ENCODE measurements around the gene KRT16.

- no peak for TF ChIP-seq CTCF (IDR thresholded peaks at IDR 0.05; ENCODE audit: low read depth, low read length, poor library complexity, severe bottlenecking)
- TF ChIP-seq EZH2phosphoT487 (IDR thresholded peaks at IDR 0.05; ENCODE audit: borderline replicate concordance, low read length): no peak
Measured at GRCh38 chr17:41585301-41586056, 27.1 kb downstream of the KRT16 start.

Data from DOHH2 (cell line).